Neutrophil (primary cell): ENCODE results near the gene FAM163B.
"Not testable (repeated sequence)": the region's sequence is repeated elsewhere in the genome, so short reads cannot be mapped to it uniquely, and the experiment has no call there.

Experiments
- H3K27ac ChIP-seq: fragments of 200-600 bp; sonication (generic); 2 replicates; pipeline ENCODE4 v1.5.1; 2016; ENCODE audit warnings: mild to moderate bottlenecking, moderate library complexity
- H3K27me3 ChIP-seq: fragments of 200-600 bp; sonication (generic); 2 replicates; pipeline ENCODE4 v1.6.0; 2016; ENCODE audit warnings: mild to moderate bottlenecking
- H3K36me3 ChIP-seq: fragments of 200-600 bp; sonication (generic); 2 replicates; pipeline ENCODE4 v1.5.1; 2017
- H3K4me1 ChIP-seq, 2 experiments: fragments of 200-600 bp in 1 of 2; sonication (generic) in 1 of 2; 1 replicate in 1 of 2; 2 replicates in 1 of 2; pipeline versions ENCODE4 v1.5.1 to v1.6.1; 2013 to 2016; ENCODE audit warnings: low read depth in 1 of 2, low read length in 1 of 2, mild to moderate bottlenecking in 1 of 2, moderate library complexity in 1 of 2; ENCODE audit not compliant: control insufficient read depth in 1 of 2, insufficient read depth in 1 of 2
- H3K4me3 ChIP-seq, 2 experiments: fragments of 200-600 bp in 1 of 2; sonication (generic) in 1 of 2; 1 replicate in 1 of 2; 2 replicates in 1 of 2; pipeline ENCODE4 v1.5.1; 2013 to 2016; ENCODE audit warnings: low read depth in 1 of 2, low read length in 1 of 2, mild to moderate bottlenecking in 1 of 2, moderate library complexity in 1 of 2
- H3K9me3 ChIP-seq: fragments of 200-600 bp; sonication (generic); 2 replicates; pipeline ENCODE4 v1.5.1; 2016
- CTCF ChIP-seq: fragments of 200-600 bp; sonication (generic); IDR thresholded peaks from 2 replicates; pipeline ENCODE4 v1.5.1; 2016; ENCODE audit warnings: antibody characterized with exemption

The FAM163B gene

GRCh38 chr9:133628766-133629165, 19.6 kb upstream of the FAM163B start:
- peaks cover 8% of the 10 kb centered on the region for H3K27me3 ChIP-seq
- no peaks in the 10 kb centered on the region for H3K9me3 ChIP-seq
- no peaks in the 10 kb centered on the region for H3K36me3 ChIP-seq
- no peaks in the 10 kb centered on the region for H3K4me1 ChIP-seq
- H3K27ac ChIP-seq: no peak overlapping the region
- H3K4me3 ChIP-seq: no peak overlapping the region
- no peak for TF ChIP-seq CTCF

- H3K27ac ChIP-seq: no peak overlapping the region
- H3K4me1 ChIP-seq: no peaks in the 10 kb centered on the region
- TF ChIP-seq CTCF: no peak
- no peak overlapping the region for H3K4me3 ChIP-seq
- H3K27me3 ChIP-seq: peaks cover 3% of the 10 kb centered on the region
- no peaks in the 10 kb centered on the region for H3K36me3 ChIP-seq
- no peaks in the 10 kb centered on the region for H3K9me3 ChIP-seq
These were observed 18.2 kb upstream of the FAM163B start for GRCh38 chr9:133627341-133627740.

- H3K4me1 ChIP-seq, H3K4me3 ChIP-seq, H3K27ac ChIP-seq, H3K9me3 ChIP-seq, H3K36me3 ChIP-seq: not testable (repeated sequence)
- peaks cover 13% of the 10 kb centered on the region for H3K27me3 ChIP-seq
These were observed 16.8 kb upstream of the FAM163B start for GRCh38 chr9:133626008-133626407.

- no peaks in the 10 kb centered on the region for H3K9me3 ChIP-seq
- no peaks in the 10 kb centered on the region for H3K4me1 ChIP-seq
- no peak for TF ChIP-seq CTCF
- H3K27ac ChIP-seq: no peak overlapping the region
- H3K27me3 ChIP-seq: peaks cover 41% of the 10 kb centered on the region
- H3K4me3 ChIP-seq: no peak overlapping the region
- no peaks in the 10 kb centered on the region for H3K36me3 ChIP-seq
These were observed 13.4 kb upstream of the FAM163B start for GRCh38 chr9:133622555-133622954.

GRCh38 chr9:133621725-133622267, 12.6 kb upstream of the FAM163B start:
- no peak overlapping the region for H3K27ac ChIP-seq
- H3K4me3 ChIP-seq: no peak overlapping the region
- H3K27me3 ChIP-seq: peaks cover 46% of the 10 kb centered on the region
- no peaks in the 10 kb centered on the region for H3K9me3 ChIP-seq
- H3K36me3 ChIP-seq: no peaks in the 10 kb centered on the region
- no peak for TF ChIP-seq CTCF
- no peaks in the 10 kb centered on the region for H3K4me1 ChIP-seq

- Histone ChIP-seq H3K9me3 (no peaks in the 10 kb centered on the region), H3K27ac (no peak overlapping the region), H3K27me3 (peaks cover 55% of the 10 kb centered on the region), H3K36me3 (no peaks in the 10 kb centered on the region), H3K4me3 (no peak overlapping the region), H3K4me1 (no peaks in the 10 kb centered on the region)
- no peak for TF ChIP-seq CTCF
These were observed 10.6 kb upstream of the FAM163B start for GRCh38 chr9:133619791-133620190.
